GM12874 (cell line): ENCODE data around the gene METTL25.

Source experiments
- CTCF ChIP-seq: IDR thresholded peaks from 2 replicates; pipeline ENCODE4 v1.5.1; 2011; ENCODE audit warnings: low read depth, mild to moderate bottlenecking, control low read depth, low read length, moderate library complexity; ENCODE audit not compliant: insufficient read depth

The METTL25 gene

GRCh38 chr12:82470906-82471512 is 112.7 kb downstream of the METTL25 start:
- no peak for TF ChIP-seq CTCF

- TF ChIP-seq CTCF: no peak
Observed at GRCh38 chr12:82473111-82473754, 114.9 kb downstream of the METTL25 start.

- TF ChIP-seq CTCF: no peak
Observed at GRCh38 chr12:82474181-82474797, 116.0 kb downstream of the METTL25 start.

GRCh38 chr12:82474798-82475184 is 116.5 kb downstream of the METTL25 start:
- no peak for TF ChIP-seq CTCF

- TF ChIP-seq CTCF: no peak
Observed at GRCh38 chr12:82475211-82475610, 116.9 kb downstream of the METTL25 start.

- TF ChIP-seq CTCF: no peak
Observed at GRCh38 chr12:82476511-82476910, 118.2 kb downstream of the METTL25 start.

- TF ChIP-seq CTCF: no peak
Observed at GRCh38 chr12:82479511-82479910, 121.2 kb downstream of the METTL25 start.
